ENCODE results near the gene RNF187.
"Not testable (repeated sequence)": the region's sequence is repeated elsewhere in the genome, so short reads cannot be mapped to it uniquely, and the experiment has no call there.

Gene RNF187

GRCh38 chr1:228459091-228459993 is 27.8 kb upstream of the RNF187 start:
- peak; percentile 70 for DNase-seq (ENCODE audit: low read depth)

DNA sequence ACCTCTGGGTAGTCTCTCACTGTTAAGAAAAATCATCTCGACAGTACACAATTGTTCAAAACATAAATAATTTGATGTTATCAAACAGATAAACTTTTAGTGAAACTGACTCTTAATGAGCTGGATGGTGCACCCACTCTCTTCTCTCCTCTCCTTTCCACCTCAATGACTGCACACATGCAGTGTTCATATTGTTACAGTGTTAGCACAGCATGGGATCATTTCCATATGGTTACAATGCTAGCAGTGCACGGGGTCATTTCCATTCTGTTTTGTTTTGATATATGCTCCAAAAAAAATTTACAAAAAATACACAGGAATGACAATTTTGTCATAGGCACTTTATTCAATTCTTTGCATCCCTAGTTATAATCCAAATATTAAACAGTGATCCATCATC is 26.4 kb upstream of the RNF187 start:
- no peak for DNase-seq (ENCODE audit: low read depth)

- no peak for DNase-seq (ENCODE audit: low read depth)
These were observed 24.6 kb upstream of the RNF187 start for GRCh38 chr1:228462560-228462959.

DNA sequence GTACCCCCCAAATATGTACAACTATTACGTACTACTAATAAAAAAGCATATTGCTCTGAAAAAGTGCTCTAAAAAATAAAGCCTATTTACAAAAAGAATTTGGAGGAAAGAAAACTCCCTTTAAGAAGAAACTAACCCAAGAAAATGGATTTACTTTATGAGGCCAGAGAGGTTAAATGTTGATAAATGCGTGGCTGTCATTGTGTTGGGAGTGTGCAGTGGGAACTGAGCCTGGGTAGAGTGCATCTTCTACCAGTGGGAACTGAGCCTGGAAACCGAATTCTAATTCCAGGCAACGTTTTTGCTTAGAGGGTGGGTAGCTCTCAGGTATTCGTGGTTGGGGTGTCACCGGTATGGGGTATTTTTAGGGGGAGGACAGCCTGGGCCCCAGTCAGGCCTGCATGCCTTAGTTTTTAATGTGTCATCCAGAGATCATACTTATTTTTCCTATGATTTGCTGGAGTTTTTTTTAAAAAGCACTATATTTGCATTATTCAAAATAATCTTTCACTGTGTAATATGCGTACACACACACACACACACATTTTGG is 24.1 kb upstream of the RNF187 start:
- DNase-seq (ENCODE audit: low read depth) = no peak

- DNase-seq (ENCODE audit: low read depth) = no peak
These were observed 23.4 kb upstream of the RNF187 start for GRCh38 chr1:228463559-228464455.

DNA sequence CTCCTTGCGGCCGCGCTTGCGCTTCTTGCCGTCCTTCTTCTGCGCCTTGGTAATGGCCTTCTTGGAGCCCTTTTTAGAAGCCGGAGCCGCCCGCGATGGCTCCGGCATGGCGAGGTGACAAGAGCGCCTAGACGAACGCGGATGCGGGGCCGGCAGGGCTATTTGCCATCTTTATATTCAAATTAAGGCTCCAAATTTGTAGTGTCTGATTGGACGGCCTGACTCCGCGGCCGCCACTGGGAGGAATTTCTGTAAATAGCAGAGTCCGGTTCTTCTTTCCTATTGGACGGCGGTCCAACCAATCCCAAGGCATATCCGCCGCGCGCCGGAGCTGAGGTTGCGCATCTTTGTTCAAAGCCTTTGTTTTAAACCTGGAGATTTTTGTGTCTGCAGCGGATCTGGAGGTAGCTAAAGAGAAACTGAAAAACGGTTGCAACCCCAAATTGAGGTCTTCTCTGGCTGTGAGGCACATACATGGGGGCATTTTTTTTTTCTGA is 22.6 kb upstream of the RNF187 start:
- peak; percentile 66 for DNase-seq (ENCODE audit: low read depth)

DNA sequence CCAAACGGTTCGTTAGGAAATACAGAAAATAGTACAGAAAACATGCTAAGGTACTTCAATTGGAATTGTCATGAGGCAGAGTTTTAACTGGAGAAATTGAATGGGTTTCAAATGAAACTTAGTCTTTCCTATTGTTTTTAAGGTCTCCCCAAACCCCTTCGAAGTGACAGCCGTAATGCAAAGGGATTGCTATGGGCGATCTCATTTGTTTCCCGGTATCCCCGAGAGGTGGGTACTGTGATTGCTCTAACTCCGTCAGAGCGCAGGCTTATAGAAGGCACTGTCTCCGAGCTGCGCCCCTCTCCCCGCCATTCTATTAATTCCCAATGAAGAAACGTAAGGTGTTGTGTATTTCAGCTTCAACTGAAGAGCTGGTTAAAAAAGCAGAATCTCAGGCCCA is 22.0 kb upstream of the RNF187 start:
- no peak for DNase-seq (ENCODE audit: low read depth)

DNA sequence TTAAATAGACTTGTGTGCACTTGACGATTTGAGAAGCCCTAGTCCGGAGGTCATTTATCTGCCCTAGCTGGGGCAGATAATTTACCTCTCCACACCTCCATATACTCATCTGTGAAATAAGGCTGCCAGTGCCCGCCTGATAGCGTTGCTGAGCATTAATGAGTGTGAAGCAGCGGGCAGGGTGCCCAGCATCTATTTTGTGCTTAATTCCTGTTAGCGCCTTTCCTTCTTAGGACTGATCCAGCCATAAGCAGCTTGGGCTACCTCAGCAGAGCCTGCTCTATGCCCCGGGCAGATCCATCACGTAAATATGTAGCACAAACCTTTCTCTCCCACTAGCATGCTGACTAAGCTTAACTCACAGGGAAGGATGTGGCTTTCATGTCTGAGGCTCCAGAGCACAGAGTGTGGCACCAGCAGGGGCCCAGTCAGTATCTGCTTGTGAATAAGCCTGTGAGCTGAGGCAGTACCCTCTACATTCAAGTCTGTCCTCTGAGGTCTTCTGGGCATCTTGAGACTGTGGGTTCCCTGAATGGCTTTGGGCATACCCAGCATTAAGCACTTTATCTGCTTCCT is 21.5 kb upstream of the RNF187 start:
- no peak for DNase-seq (ENCODE audit: low read depth)

DNA sequence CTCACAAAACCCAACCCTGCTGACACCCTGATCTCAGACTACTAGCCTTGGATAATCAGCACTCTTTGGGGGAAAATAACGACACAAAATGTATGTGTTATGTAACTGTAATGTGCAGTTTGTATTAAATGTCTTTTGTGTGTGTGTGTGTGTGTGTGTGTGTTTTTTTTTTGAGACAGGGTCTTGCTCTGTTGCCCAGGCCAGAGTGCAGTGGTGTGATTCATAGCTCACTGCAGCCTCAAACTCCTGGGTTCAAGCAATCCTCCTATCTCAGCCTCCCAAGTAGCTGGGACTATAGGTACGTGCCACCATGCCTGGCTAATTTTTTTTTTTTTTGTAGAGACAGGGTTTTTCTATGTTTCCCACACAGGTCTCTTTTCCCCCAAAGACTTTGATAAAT is 19.0 kb upstream of the RNF187 start:
- DNase-seq (ENCODE audit: low read depth) = not testable (repeated sequence)

DNA sequence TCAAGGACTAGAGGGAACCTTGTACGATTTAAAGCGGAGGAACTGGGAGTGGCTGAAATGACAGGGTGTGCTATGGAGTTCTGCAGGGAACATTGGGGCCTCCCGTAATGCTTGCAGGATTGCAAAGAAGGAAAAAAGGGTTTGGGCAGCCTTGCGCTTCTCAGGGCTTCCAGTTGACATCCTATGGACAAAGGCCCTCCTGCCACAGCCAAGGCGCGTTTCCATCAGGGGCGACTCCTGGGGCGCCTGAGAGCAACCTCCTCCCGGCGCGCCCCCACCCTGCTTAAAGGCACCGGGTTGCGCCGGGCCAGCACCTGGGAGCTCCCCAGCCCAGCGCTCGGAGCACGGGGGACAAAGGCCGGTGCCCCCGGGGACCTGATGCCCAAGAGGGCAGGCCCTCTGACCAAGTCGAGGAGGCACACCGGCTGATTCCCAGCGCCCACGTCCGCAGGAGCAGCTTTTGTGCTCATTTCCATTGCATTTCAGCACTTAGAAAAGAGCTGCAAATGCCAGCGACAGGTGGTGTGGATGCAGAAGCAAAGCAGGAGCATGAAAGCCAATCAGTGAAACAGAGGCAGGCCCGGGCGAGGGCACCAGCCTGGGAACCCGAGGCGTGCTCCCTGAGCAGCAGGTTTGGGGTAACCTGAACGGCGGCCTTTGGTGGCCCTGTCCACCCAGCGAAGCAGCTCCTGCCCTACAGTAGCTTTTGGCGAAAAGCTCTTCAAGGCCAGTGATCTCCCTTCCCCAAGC is 17.6 kb upstream of the RNF187 start:
- DNase-seq (ENCODE audit: low read depth) = no peak

DNA sequence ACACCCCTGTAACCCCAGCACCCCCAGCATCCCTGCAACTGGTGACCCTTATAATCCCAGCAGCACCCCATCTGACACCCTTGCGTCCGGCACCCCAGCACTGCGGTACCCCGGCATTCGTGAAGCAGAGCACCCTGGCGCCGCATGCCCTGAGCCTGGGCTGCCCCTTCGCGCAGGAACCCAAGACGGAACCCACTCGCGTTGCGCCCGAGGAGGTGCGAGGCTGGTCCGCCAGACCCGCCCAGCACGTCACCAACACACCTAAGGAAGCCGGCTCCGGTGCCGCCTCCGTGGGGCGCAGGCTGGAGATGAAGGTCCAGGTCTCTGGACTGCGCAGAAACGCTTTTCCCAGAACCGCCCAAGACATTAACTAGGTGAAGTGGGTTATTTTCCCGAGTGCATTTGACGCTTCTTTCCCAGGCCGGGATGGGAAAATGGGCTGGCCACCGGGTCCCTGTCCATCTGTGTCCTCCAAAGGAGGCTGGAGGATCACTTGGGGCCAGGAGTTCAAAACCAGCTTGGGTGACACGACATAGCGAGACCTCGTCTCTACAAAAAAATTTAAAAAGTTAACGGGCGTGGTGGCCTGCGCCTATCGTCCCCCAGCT is 15.9 kb upstream of the RNF187 start:
- no peak for DNase-seq (ENCODE audit: low read depth)

DNA sequence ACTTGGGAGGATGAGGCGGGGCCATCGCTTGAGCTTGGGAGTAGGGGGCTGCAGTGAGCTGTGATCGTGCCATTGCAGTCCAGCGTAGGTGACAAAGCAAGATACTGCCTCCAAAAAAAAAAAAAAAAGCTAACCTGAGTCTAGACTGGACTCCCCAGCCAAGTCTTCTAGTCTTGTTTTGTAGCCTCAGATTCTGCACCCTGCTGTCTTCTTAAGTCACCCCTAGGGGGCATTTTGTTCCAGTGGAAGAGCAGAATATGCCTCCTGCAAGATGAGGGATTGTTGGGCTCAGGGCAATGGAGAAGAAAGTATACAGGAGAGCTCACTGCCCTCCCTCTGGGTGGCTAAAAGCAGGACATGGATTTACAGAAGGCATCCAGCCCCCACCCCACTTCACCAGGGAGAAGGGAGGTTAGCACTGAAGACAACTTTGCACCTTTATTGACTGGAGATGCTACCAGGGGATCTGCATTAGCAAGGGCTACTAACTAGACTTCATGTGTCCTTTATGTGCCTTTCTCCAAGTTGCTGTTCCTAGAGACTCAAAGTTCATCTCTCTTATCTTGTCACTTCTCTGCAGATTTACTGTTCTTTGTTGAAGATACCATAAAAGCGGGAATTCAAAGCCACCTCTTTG is 15.3 kb upstream of the RNF187 start:
- DNase-seq (ENCODE audit: low read depth) = peak; percentile 26

DNA sequence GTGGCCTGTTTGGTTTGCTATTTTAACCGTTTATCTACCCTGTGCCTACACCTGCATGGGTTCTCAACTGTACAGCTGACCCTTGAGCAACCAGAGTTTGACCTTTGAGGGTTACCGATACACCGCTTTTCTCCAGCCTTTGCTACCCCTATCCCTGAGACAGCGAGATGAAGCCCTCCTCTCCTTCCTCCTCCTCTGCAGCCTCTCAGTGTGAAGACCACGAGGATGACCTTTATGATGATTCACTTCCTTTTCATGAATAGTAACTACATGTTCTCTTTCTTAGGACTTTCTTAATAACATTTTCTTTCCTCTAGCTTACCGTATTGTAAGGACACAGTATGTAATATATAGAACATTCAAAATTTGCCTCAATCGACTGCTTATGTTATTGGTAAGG is 14.5 kb upstream of the RNF187 start:
- DNase-seq (ENCODE audit: low read depth) = no peak

DNA sequence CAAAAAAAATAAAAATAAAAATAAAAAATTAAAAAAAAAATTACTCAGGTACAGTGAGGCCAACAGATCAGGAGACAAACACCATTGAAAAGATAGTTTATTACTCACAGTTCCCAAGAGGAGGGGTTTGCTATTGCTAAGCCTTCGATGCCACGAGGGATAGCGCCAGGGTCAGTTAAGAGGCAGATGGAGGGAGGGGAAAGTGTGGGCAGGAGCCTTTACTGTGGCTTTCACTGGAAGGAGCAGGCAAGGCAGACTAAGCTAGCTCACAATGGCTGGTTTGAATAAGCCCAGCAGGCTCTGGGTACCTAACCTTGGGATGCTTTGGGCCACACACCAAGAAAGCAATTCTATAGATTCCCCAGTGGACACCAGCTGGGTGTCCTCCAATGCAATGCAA is 12.7 kb upstream of the RNF187 start:
- no peak for DNase-seq (ENCODE audit: low read depth)

DNA sequence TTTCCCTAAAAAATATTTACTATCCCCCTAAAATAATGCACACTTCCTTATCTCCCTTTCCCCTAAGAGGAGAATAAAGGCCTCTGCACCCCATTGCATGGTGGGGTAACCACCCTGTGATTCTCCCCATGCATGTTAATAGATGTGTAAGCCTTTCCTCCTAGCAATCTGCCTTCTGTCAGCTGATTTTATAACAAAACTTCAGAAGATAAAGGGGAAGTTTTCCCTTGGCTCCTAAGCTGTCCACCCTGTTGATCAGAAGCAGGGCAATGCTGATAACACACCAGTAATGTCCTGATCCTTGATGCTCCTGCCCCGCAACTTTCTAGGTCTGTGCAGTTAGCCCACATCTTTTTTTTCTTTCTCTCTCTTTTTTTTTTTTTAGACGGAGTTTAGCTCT is 11.4 kb upstream of the RNF187 start:
- DNase-seq (ENCODE audit: low read depth) = no peak

DNA sequence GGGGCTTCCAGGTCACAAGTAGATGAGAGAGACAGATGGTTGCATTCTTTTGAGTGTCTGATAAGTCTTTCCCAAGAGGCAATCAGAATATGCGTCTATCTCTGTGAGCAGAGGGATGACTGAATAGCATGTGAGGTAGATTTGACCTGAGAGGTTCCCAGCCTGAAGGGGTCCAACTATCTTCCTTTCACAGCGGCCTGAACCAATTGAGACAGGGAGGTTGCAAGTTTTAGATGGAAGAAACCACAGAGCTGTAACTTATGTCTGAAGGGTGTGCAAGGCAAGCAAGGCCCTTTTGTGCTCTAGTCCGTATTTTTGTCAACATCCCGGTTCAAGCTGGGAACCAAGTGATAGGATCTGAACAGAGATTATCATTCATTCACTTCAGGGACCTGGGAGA is 9.9 kb upstream of the RNF187 start:
- DNase-seq (ENCODE audit: low read depth) = no peak

DNA sequence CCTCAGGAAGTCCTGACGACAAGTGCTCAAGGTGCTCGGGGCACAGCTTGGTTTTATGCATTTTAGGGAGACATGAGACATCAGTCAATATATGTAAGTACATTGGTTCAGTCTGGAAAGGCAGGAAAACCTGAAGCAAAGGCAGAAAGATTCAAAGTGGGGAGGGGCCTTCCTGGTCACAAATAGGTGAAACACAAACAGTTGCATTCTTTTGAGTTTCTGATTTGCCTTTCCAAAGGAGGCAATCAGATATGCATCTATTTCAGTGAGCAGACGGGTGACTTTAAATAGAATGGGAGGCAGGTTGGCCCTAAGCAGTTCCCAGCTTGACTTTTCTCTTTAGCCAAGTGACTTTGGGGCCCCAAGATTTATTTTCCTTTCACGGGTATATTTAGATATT is 8.9 kb upstream of the RNF187 start:
- no peak for DNase-seq (ENCODE audit: low read depth)

DNA sequence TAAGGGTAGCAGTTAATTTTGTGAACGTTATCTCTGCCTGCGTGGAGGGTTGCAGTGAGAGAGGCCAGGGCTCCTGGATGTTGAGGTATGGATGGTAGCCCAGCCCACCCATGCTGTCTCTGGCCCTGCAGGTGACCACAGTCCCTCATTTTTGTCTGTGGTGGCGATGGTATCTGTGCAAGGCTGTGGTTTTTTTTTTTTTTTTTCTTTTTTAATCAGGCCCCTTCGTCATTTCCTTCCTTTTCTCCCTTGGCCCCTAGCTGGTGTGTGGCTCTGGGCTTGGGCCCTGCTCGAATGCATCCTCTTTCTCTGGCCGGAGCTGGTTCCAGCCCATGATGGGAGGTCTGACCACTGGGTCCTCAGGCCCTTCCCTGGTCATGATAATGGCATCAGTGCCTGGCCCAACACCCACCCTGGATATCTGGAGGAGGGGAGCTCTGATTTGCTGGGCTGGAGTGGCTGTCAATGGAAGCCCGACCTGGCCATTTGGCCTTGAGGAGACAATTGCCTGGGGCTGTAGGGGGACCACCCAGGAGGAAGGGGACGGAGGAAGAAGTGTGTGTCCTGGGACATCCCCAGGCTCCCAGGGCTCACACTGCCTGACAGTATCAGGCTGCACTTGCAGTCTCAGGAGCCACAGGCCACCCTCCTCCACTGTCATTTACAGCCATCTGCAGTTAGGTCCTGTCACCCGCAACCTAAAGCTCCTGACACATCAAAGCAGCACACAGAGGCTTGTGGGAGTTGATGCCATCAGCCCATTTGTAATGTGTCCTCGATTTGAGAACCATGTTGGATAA is 8.1 kb upstream of the RNF187 start:
- DNase-seq (ENCODE audit: low read depth) = no peak

- no peak for DNase-seq (ENCODE audit: low read depth)
These were observed 3.4 kb upstream of the RNF187 start for GRCh38 chr1:228483789-228484188.

Measured in fibroblast of gingiva (primary cell).